NOMO-1 treated with DMSO at 0.1 percent for 48 hours (cell line): ENCODE measurements around the gene SRC.

Experiments
- DNase-seq: peaks from one replicate; lab custom pipeline; 2025; ENCODE audit not compliant: unreplicated experiment; lab: John Stamatoyannopoulos, UW

The SRC gene

GRCh38 chr20:37349517-37350491, 3.9 kb downstream of the SRC start:
- DNase-seq, result no peak

- DNase-seq, result no peak
Measured at GRCh38 chr20:37350649-37351574, 5.0 kb downstream of the SRC start.

GRCh38 chr20:37351689-37352607, 6.0 kb downstream of the SRC start:
- no peak for DNase-seq

GRCh38 chr20:37352608-37352980, 6.7 kb downstream of the SRC start:
- no peak for DNase-seq

- no peak for DNase-seq
Measured at GRCh38 chr20:37353285-37353849, 7.4 kb downstream of the SRC start.

- DNase-seq, result no peak
Measured at GRCh38 chr20:37354210-37355195, 8.6 kb downstream of the SRC start.

- no peak for DNase-seq
Measured at GRCh38 chr20:37355252-37356180, 9.6 kb downstream of the SRC start.

- DNase-seq, result peak; percentile 22
Measured at GRCh38 chr20:37356387-37356786, 10.4 kb downstream of the SRC start.

GRCh38 chr20:37356961-37357371, 11.0 kb downstream of the SRC start:
- no peak for DNase-seq

GRCh38 chr20:37357481-37358365, 11.8 kb downstream of the SRC start:
- peak; percentile 94 for DNase-seq

- DNase-seq, result no peak
Measured at GRCh38 chr20:37358366-37359150, 12.6 kb downstream of the SRC start.

GRCh38 chr20:37359331-37359730, 13.4 kb downstream of the SRC start:
- DNase-seq, result no peak

GRCh38 chr20:37359836-37360235, 13.9 kb downstream of the SRC start:
- no peak for DNase-seq

- no peak for DNase-seq
Measured at GRCh38 chr20:37360391-37361115, 14.6 kb downstream of the SRC start.

- no peak for DNase-seq
Measured at GRCh38 chr20:37361336-37361735, 15.4 kb downstream of the SRC start.
